OCI-LY7 (cell line): ENCODE measurements around the gene YLPM1.

Experiments used
- EZH2phosphoT487 ChIP-seq: fragments of 200-600 bp; sonication (generic); IDR thresholded peaks from 2 replicates; pipeline ENCODE4 v1.6.1; 2018; ENCODE audit warnings: low read depth, borderline replicate concordance, mild to moderate bottlenecking, mixed run types, antibody characterized with exemption, low read length, moderate library complexity, mixed read lengths
- TF ChIP-seq, protein P1 (sequence below): fragments of 200-600 bp; sonication (generic); conservative IDR thresholded peaks from 2 replicates; pipeline ENCODE4 v1.5.1; 2014; ENCODE audit warnings: mild to moderate bottlenecking, antibody characterized with exemption, low read length, moderate library complexity, mixed read lengths

DNA sequence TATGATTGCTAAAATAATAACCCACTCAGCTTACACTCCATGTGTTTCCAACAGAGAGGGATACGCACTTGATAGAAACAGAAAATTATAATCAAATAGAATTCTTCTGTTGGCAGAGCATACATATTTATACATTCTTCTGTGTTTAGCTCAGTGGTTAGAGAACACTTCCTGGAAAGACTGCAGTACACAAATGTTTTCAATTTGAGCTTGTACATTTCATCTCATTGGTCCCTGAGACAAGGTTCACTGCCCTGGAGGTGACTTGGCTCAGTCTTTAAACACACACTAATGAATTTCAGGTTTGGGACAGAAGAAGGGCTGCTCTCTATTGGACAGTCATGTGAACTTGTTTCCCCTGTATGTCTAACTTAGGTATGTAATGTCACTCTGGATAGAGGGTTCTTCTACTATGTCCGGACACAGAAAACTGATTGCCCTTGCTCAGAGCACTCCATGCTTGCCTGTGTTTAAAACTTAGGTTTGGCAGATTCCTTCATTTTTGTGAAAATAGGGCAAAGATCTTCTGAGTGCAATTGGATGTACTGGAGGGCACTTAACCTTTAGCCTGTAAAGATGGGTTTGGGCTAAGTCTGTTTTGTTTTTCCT lies 89.9 kb downstream of the YLPM1 start:
- TF ChIP-seq, protein P1, sequence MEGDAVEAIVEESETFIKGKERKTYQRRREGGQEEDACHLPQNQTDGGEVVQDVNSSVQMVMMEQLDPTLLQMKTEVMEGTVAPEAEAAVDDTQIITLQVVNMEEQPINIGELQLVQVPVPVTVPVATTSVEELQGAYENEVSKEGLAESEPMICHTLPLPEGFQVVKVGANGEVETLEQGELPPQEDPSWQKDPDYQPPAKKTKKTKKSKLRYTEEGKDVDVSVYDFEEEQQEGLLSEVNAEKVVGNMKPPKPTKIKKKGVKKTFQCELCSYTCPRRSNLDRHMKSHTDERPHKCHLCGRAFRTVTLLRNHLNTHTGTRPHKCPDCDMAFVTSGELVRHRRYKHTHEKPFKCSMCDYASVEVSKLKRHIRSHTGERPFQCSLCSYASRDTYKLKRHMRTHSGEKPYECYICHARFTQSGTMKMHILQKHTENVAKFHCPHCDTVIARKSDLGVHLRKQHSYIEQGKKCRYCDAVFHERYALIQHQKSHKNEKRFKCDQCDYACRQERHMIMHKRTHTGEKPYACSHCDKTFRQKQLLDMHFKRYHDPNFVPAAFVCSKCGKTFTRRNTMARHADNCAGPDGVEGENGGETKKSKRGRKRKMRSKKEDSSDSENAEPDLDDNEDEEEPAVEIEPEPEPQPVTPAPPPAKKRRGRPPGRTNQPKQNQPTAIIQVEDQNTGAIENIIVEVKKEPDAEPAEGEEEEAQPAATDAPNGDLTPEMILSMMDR: no peak
- TF ChIP-seq EZH2phosphoT487: no peak
